Measurements from ENCODE around the gene TTC19.
"Not testable (repeated sequence)": the region's sequence is repeated elsewhere in the genome, so short reads cannot be mapped to it uniquely, and the experiment has no call there.

TTC19 gene

GRCh38 chr17:16033729-16034349 is 34.2 kb downstream of the TTC19 start:
- no peak for DNase-seq (ENCODE audit: low spot score)

- no peak for DNase-seq (ENCODE audit: low spot score)
These were observed 36.6 kb downstream of the TTC19 start for GRCh38 chr17:16036261-16036660.

GRCh38 chr17:16037636-16038035 is 38.0 kb downstream of the TTC19 start:
- DNase-seq (ENCODE audit: low spot score): no peak

- DNase-seq (ENCODE audit: low spot score): no peak
These were observed 41.2 kb downstream of the TTC19 start for GRCh38 chr17:16040710-16041251.

- no peak for DNase-seq (ENCODE audit: low spot score)
These were observed 44.9 kb downstream of the TTC19 start for GRCh38 chr17:16044487-16044886.

GRCh38 chr17:16046966-16047365 is 47.3 kb downstream of the TTC19 start:
- DNase-seq (ENCODE audit: low spot score): no peak

GRCh38 chr17:16048811-16049449 is 49.3 kb downstream of the TTC19 start:
- DNase-seq (ENCODE audit: low spot score): no peak

- DNase-seq (ENCODE audit: low spot score): no peak
These were observed 51.2 kb downstream of the TTC19 start for GRCh38 chr17:16050844-16051243.

GRCh38 chr17:16052486-16052885 is 52.9 kb downstream of the TTC19 start:
- no peak for DNase-seq (ENCODE audit: low spot score)

- not testable (repeated sequence) for DNase-seq (ENCODE audit: low spot score)
These were observed 55.5 kb downstream of the TTC19 start for GRCh38 chr17:16055139-16055538.

GRCh38 chr17:16061631-16062030 is 62.0 kb downstream of the TTC19 start:
- no peak for DNase-seq (ENCODE audit: low spot score)

GRCh38 chr17:16066125-16066524 is 66.5 kb downstream of the TTC19 start:
- no peak for DNase-seq (ENCODE audit: low spot score)

- no peak for DNase-seq (ENCODE audit: low spot score)
These were observed 68.7 kb downstream of the TTC19 start for GRCh38 chr17:16068323-16068722.

GRCh38 chr17:16072031-16072430 is 72.4 kb downstream of the TTC19 start:
- DNase-seq (ENCODE audit: low spot score): no peak

GRCh38 chr17:16073845-16074244 is 74.2 kb downstream of the TTC19 start:
- DNase-seq (ENCODE audit: low spot score): no peak

- no peak for DNase-seq (ENCODE audit: low spot score)
These were observed 74.8 kb downstream of the TTC19 start for GRCh38 chr17:16074423-16074822.

- DNase-seq (ENCODE audit: low spot score): no peak
These were observed 76.3 kb downstream of the TTC19 start for GRCh38 chr17:16075949-16076348.
